Raji (cell line): Measurements from ENCODE around the gene UPK2.

Experiments
- POLR2A ChIP-seq: IDR thresholded peaks from 2 replicates; pipeline ENCODE4 v1.6.1; 2011; ENCODE audit warnings: low read depth, low read length, control low read depth; ENCODE audit not compliant: insufficient read depth

Gene UPK2

GRCh38 chr11:118915396-118915795 is 40.7 kb upstream of the UPK2 start:
- no peak for TF ChIP-seq POLR2A

GRCh38 chr11:118915941-118916841 is 39.9 kb upstream of the UPK2 start:
- TF ChIP-seq POLR2A, result no peak

- no peak for TF ChIP-seq POLR2A
Observed at GRCh38 chr11:118916842-118917388, 39.2 kb upstream of the UPK2 start.

GRCh38 chr11:118917481-118918127 is 38.5 kb upstream of the UPK2 start:
- TF ChIP-seq POLR2A, result no peak

GRCh38 chr11:118918128-118918685 is 37.9 kb upstream of the UPK2 start:
- no peak for TF ChIP-seq POLR2A

GRCh38 chr11:118918686-118919280 is 37.3 kb upstream of the UPK2 start:
- no peak for TF ChIP-seq POLR2A

GRCh38 chr11:118921121-118921928 is 34.8 kb upstream of the UPK2 start:
- TF ChIP-seq POLR2A, result no peak

- TF ChIP-seq POLR2A, result no peak
Observed at GRCh38 chr11:118921929-118922744, 34.0 kb upstream of the UPK2 start.

GRCh38 chr11:118922745-118923627 is 33.1 kb upstream of the UPK2 start:
- TF ChIP-seq POLR2A, result no peak

GRCh38 chr11:118923721-118924587 is 32.1 kb upstream of the UPK2 start:
- TF ChIP-seq POLR2A, result no peak

- TF ChIP-seq POLR2A, result no peak
Observed at GRCh38 chr11:118924591-118925585, 31.2 kb upstream of the UPK2 start.
